Neural cell (in vitro differentiated cells): ENCODE data around the gene HACD2.

Experiments used
- EP300 ChIP-seq: fragments of 450-650 bp; conservative IDR thresholded peaks from 2 replicates; pipeline ENCODE4 v1.6.1; 2014; ENCODE audit warnings: antibody characterized with exemption, mild to moderate bottlenecking, moderate library complexity; ENCODE audit not compliant: poor library complexity, severe bottlenecking
- EZH2 ChIP-seq: fragments of 200-600, 300-800 bp; shearing (Covaris generic), sonication (generic); IDR thresholded peaks from 2 replicates; pipeline ENCODE4 v1.6.1; 2014; ENCODE audit warnings: antibody characterized with exemption, low read length, borderline replicate concordance, mild to moderate bottlenecking; ENCODE audit not compliant: insufficient read depth, poor library complexity, severe bottlenecking
- MXI1 ChIP-seq: fragments of 450-650 bp; conservative IDR thresholded peaks from 2 replicates; pipeline ENCODE4 v1.6.1; 2014; ENCODE audit warnings: antibody characterized with exemption, mild to moderate bottlenecking; ENCODE audit not compliant: poor library complexity, severe bottlenecking
- POLR2AphosphoS5 ChIP-seq: IDR thresholded peaks from 2 replicates; pipeline ENCODE4 v1.6.1; 2012
- RAD21 ChIP-seq: fragments of 450-650 bp; conservative IDR thresholded peaks from 2 replicates; pipeline ENCODE4 v1.6.1; 2014; ENCODE audit warnings: antibody characterized with exemption, mild to moderate bottlenecking, moderate library complexity
- REST ChIP-seq: IDR thresholded peaks from 2 replicates; pipeline ENCODE4 v1.6.1; 2012; ENCODE audit warnings: borderline replicate concordance
- SMC3 ChIP-seq: fragments of 450-650 bp; conservative IDR thresholded peaks from 2 replicates; pipeline ENCODE4 v1.6.1; 2014; ENCODE audit warnings: antibody characterized with exemption, mild to moderate bottlenecking, moderate library complexity; ENCODE audit not compliant: poor library complexity
- TAF1 ChIP-seq: IDR thresholded peaks from 2 replicates; pipeline ENCODE4 v1.6.1; 2012; ENCODE audit warnings: low read depth
- TF ChIP-seq, protein P1 (sequence below): fragments of 450-650 bp; IDR thresholded peaks from 2 replicates; pipeline ENCODE4 v1.5.1; 2014; ENCODE audit warnings: antibody characterized with exemption, mild to moderate bottlenecking, moderate library complexity; ENCODE audit not compliant: poor library complexity, severe bottlenecking

- TF ChIP-seq RAD21 (no peak), POLR2AphosphoS5 (no peak), EZH2 (no peak), TAF1 (no peak), REST (no peak), EP300 (no peak), MXI1 (no peak), SMC3 (no peak)
- TF ChIP-seq, protein P1, sequence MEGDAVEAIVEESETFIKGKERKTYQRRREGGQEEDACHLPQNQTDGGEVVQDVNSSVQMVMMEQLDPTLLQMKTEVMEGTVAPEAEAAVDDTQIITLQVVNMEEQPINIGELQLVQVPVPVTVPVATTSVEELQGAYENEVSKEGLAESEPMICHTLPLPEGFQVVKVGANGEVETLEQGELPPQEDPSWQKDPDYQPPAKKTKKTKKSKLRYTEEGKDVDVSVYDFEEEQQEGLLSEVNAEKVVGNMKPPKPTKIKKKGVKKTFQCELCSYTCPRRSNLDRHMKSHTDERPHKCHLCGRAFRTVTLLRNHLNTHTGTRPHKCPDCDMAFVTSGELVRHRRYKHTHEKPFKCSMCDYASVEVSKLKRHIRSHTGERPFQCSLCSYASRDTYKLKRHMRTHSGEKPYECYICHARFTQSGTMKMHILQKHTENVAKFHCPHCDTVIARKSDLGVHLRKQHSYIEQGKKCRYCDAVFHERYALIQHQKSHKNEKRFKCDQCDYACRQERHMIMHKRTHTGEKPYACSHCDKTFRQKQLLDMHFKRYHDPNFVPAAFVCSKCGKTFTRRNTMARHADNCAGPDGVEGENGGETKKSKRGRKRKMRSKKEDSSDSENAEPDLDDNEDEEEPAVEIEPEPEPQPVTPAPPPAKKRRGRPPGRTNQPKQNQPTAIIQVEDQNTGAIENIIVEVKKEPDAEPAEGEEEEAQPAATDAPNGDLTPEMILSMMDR = no peak
Measured at GRCh38 chr3:123524981-123525380, 59.9 kb downstream of the HACD2 start.
